Neural progenitor cell (in vitro differentiated cells): ENCODE data around the gene AK8. TPM values are rescaled to one million over a fixed set of nuclear protein-coding genes. Genes with fewer than 3 reads are reported as not detected.

ENCODE experiments used
- DNase-seq: peaks from one replicate; pipeline ENCODE4 v3.0.0-alpha.2; 2016; ENCODE audit warnings: low spot score
- H2AFZ ChIP-seq: fragments of 200-600 bp; sonication (generic); replicated peaks from 2 replicates; pipeline ENCODE4 v1.6.1; 2016; ENCODE audit warnings: antibody characterized with exemption
- H3F3A ChIP-seq: fragments of 200-600 bp; sonication (generic); 2 replicates; pipeline ENCODE4 v1.6.1; 2016; ENCODE audit warnings: antibody characterized with exemption, low read depth
- H3K27ac ChIP-seq: fragments of 200-600 bp; sonication (generic); 2 replicates; pipeline ENCODE4 v1.5.1; 2016; ENCODE audit warnings: mild to moderate bottlenecking
- H3K27me3 ChIP-seq: fragments of 200-600 bp; sonication (generic); 2 replicates; pipeline ENCODE4 v1.6.1; 2016; ENCODE audit warnings: mild to moderate bottlenecking, moderate library complexity
- H3K36me3 ChIP-seq: fragments of 200-600 bp; sonication (generic); 2 replicates; pipeline ENCODE4 v1.5.1; 2016
- H3K4me1 ChIP-seq: fragments of 200-600 bp; sonication (generic); 2 replicates; pipeline ENCODE4 v1.6.1; 2016; ENCODE audit warnings: mixed run types
- H3K4me2 ChIP-seq: fragments of 200-600 bp; sonication (generic); 2 replicates; pipeline ENCODE4 v1.6.1; 2016
- H3K4me3 ChIP-seq: fragments of 200-600 bp; sonication (generic); 2 replicates; pipeline ENCODE4 v1.5.1; 2016
- H3K79me2 ChIP-seq: fragments of 200-600 bp; sonication (generic); 2 replicates; pipeline ENCODE4 v1.6.1; 2016; ENCODE audit warnings: low read depth
- H3K9ac ChIP-seq: fragments of 200-600 bp; sonication (generic); 2 replicates; pipeline ENCODE4 v1.6.1; 2016
- H3K9me3 ChIP-seq: fragments of 200-600 bp; sonication (generic); 2 replicates; pipeline ENCODE4 v1.5.1; 2016; ENCODE audit warnings: low read depth
- H4K20me1 ChIP-seq: fragments of 200-600 bp; sonication (generic); 2 replicates; pipeline ENCODE4 v1.6.1; 2016; ENCODE audit warnings: low read depth
- H3K27ac Mint-ChIP-seq: 3 replicates; pipeline ENCODE4 v1.8.0; 2021; ENCODE audit warnings: mixed read lengths
- H3K27me3 Mint-ChIP-seq: 2 replicates; pipeline ENCODE4 v1.8.0; 2022; ENCODE audit warnings: low read depth, mild to moderate bottlenecking, inconsistent platforms, moderate library complexity, mixed read lengths; ENCODE audit not compliant: insufficient read depth
- H3K36me3 Mint-ChIP-seq: 3 replicates; pipeline ENCODE4 v1.8.0; 2021; ENCODE audit warnings: mixed read lengths
- H3K4me1 Mint-ChIP-seq: 3 replicates; pipeline ENCODE4 v1.8.0; 2021; ENCODE audit warnings: mixed read lengths
- H3K4me3 Mint-ChIP-seq: 3 replicates; pipeline ENCODE4 v1.8.0; 2021; ENCODE audit warnings: mild to moderate bottlenecking, moderate library complexity, mixed read lengths
- H3K9me3 Mint-ChIP-seq: 3 replicates; pipeline ENCODE4 v1.8.0; 2020; ENCODE audit warnings: mixed read lengths
- CTCF ChIP-seq: fragments of 200-600 bp; sonication (generic); IDR thresholded peaks from 2 replicates; pipeline ENCODE4 v1.5.1; 2017; ENCODE audit warnings: antibody characterized with exemption, mild to moderate bottlenecking
- EZH2 ChIP-seq: fragments of 200-600 bp; sonication (generic); IDR thresholded peaks from 2 replicates; pipeline ENCODE4 v1.6.1; 2017; ENCODE audit warnings: antibody characterized with exemption, mild to moderate bottlenecking, moderate library complexity
- EZH2phosphoT487 ChIP-seq: fragments of 200-600 bp; sonication (generic); IDR thresholded peaks from 2 replicates; pipeline ENCODE4 v1.6.1; 2017; ENCODE audit warnings: antibody characterized with exemption
- total RNA-seq: library from RNA; depleted of rRNA; stranded (reverse); fragments of >200 nt; gene quantifications from 2 replicates; pipeline ENCODE4 v1.2.3, GENCODE V29; 2015; ENCODE audit warnings: low replicate concordance

Gene AK8
- total RNA-seq, 1 donor from 2014 or later: 0.43 TPM

GRCh38 chr9:132894862-132895835, 17.1 kb upstream of the AK8 start:
- no peaks in the 10 kb centered on the region for H3K79me2 ChIP-seq
- H3K4me1 ChIP-seq: no peaks in the 10 kb centered on the region
- no peaks in the 10 kb centered on the region for H3K4me1 Mint-ChIP-seq
- H2AFZ ChIP-seq: no peak overlapping the region
- H3K36me3 Mint-ChIP-seq: peaks cover 14% of the 10 kb centered on the region
- no peaks in the 10 kb centered on the region for H4K20me1 ChIP-seq
- no peak overlapping the region for H3K4me3 Mint-ChIP-seq
- peaks cover 3% of the 10 kb centered on the region for H3K27me3 Mint-ChIP-seq
- H3K27ac ChIP-seq: no peak overlapping the region
- H3K9ac ChIP-seq: no peak overlapping the region
- H3K4me2 ChIP-seq: no peak overlapping the region
- no peaks in the 10 kb centered on the region for H3K27me3 ChIP-seq
- no peak overlapping the region for H3K4me3 ChIP-seq
- H3F3A ChIP-seq: no peaks in the 10 kb centered on the region
- H3K9me3 ChIP-seq: no peaks in the 10 kb centered on the region
- no peaks in the 10 kb centered on the region for H3K9me3 Mint-ChIP-seq
- H3K27ac Mint-ChIP-seq: no peak overlapping the region
- no peak for TF ChIP-seq EZH2
- TF ChIP-seq CTCF: no peak
- no peak for TF ChIP-seq EZH2phosphoT487
- DNase-seq: no peak
- no peaks in the 10 kb centered on the region for H3K36me3 ChIP-seq

- Histone ChIP-seq H3K79me2 (no peaks in the 10 kb centered on the region), H3K36me3 (no peaks in the 10 kb centered on the region), H3K27me3 (no peaks in the 10 kb centered on the region), H3K4me3 (no peak overlapping the region), H4K20me1 (no peaks in the 10 kb centered on the region), H3F3A (no peaks in the 10 kb centered on the region), H2AFZ (no peak overlapping the region), H3K4me2 (no peak overlapping the region), H3K27ac (no peak overlapping the region), H3K9me3 (no peaks in the 10 kb centered on the region), H3K4me1 (no peaks in the 10 kb centered on the region), H3K9ac (no peak overlapping the region)
- Mint-ChIP-seq H3K9me3 (no peaks in the 10 kb centered on the region), H3K27me3 (peaks cover 3% of the 10 kb centered on the region), H3K4me3 (no peak overlapping the region), H3K4me1 (no peaks in the 10 kb centered on the region), H3K27ac (no peak overlapping the region), H3K36me3 (peaks cover 14% of the 10 kb centered on the region)
- no peak for DNase-seq
- TF ChIP-seq EZH2 (no peak), EZH2phosphoT487 (no peak), CTCF (no peak)
These were observed 16.3 kb upstream of the AK8 start for GRCh38 chr9:132894346-132894745.

- Histone ChIP-seq H3K4me3 (no peak overlapping the region), H4K20me1 (no peaks in the 10 kb centered on the region), H3K27me3 (no peaks in the 10 kb centered on the region), H3F3A (no peaks in the 10 kb centered on the region), H2AFZ (no peak overlapping the region), H3K36me3 (no peaks in the 10 kb centered on the region), H3K9ac (no peak overlapping the region), H3K4me1 (no peaks in the 10 kb centered on the region), H3K27ac (no peak overlapping the region), H3K79me2 (no peaks in the 10 kb centered on the region), H3K4me2 (no peak overlapping the region), H3K9me3 (no peaks in the 10 kb centered on the region)
- H3K4me1 Mint-ChIP-seq: no peaks in the 10 kb centered on the region
- peaks cover 3% of the 10 kb centered on the region for H3K27me3 Mint-ChIP-seq
- H3K9me3 Mint-ChIP-seq: no peaks in the 10 kb centered on the region
- no peak for TF ChIP-seq CTCF
- TF ChIP-seq EZH2: no peak
- TF ChIP-seq EZH2phosphoT487: no peak
- H3K36me3 Mint-ChIP-seq: peaks cover 12% of the 10 kb centered on the region
- no peak for DNase-seq
- no peak overlapping the region for H3K4me3 Mint-ChIP-seq
- no peak overlapping the region for H3K27ac Mint-ChIP-seq
These were observed 14.3 kb upstream of the AK8 start for GRCh38 chr9:132892400-132892799.
